Renal cortex interstitium (tissue), 11 donors: ENCODE data around the gene DNAJC28. TPM values are rescaled to one million over a fixed set of nuclear protein-coding genes. Genes with fewer than 3 reads are reported as not detected.
"Not testable (repeated sequence)": the region's sequence is repeated elsewhere in the genome, so short reads cannot be mapped to it uniquely, and the experiment has no call there.

Source experiments
- DNase-seq, 11 donors: peaks; one replicate each; pipeline ENCODE4 v3.0.0-alpha.2; 2013; ENCODE audit warnings: low read depth in 9 of 11, low spot score in 4 of 11; ENCODE audit errors: extremely low read depth in 1 of 11
- polyA plus RNA-seq, 3 donors: library from polyadenylated mRNA; unstranded; fragments of 120-200 nt; gene quantifications; one replicate each; pipeline ENCODE4 v1.2.1, GENCODE V29; 2013; ENCODE audit not compliant: insufficient read length in 3 of 3

DNAJC28 gene
- polyA plus RNA-seq, 3 donors: 4.9 to 6.3 (median 5.1) TPM

DNA sequence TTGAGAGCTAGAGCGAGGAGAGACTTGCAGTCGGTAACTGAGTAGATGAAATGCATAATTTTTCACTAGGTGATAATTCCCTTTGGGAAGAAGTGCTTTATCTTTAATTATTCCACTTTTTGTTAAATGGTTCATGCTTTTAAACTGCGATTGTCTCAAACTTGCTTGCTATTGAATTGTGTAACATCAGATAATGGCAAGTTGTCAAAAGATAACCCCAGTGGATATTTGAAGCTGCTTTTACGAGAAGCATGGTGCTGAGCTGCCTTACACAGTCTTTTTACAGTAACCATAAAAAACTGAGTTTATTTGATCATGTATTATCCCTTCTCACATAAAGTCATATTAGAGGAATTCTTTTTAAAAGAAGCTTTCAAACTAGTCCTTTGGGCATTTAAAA, 41.9 kb downstream of the DNAJC28 start:
- DNase-seq: no peak

GRCh38 chr21:33446620-33447019, 44.9 kb downstream of the DNAJC28 start:
- not testable (repeated sequence) for DNase-seq

DNA sequence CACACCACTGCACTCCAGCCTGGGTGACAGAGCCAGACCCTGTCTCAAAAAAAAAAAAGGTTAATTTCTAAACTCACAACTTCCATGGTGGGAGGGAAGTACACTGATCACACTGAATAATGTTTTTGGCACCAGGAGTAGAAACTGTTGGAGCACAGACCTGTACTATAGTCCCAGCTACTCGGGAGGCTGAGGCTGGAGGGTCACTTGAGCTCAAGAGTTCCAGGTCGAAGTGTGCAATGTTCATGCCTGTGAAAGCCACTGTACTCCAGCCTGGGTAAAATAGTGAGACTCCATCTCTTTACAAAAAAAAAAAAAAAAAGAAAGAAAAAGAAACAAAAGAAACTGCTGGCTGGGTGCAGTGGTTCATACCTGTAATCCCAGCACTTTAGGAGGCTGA, 47.0 kb downstream of the DNAJC28 start:
- DNase-seq: no peak

DNA sequence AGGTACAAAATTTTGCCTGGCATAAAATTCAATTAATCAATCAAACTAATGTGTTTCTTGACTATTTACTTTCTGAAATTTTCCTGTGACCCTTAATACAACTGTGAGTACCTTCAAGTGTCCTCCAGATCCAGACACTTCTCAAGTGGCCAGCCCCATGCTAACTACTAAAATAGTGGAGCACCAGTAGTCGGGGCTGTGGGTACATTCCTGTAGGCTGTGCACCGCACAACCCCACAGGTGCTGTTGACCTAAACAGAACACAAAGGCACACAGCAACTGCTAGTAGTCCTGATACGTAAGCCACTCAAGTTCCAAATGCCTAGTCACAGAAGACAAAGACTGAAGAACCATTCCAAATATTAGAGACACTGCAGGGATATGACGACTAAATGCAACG, 48.3 kb downstream of the DNAJC28 start:
- no peak for DNase-seq

GRCh38 chr21:33441489-33442477, 49.7 kb downstream of the DNAJC28 start:
- peak in 9 of 11 donors; percentile 23 to 59 (median 46) for DNase-seq

Other genes starting within 250 kb of the DNAJC28 start
- 10 to 100 TPM; 25.7 to 29.3 (median 25.8) TPM for gene IL10RB, start 225.3 kb downstream of the DNAJC28 start, polyA plus RNA-seq
- gene IFNAR1, start 166.7 kb downstream of the DNAJC28 start, polyA plus RNA-seq: 10 to 100 TPM; 35.2 to 40.6 (median 36.2) TPM
- 10 to 100 TPM; 75.0 to 88.7 (median 77.1) TPM for gene IFNGR2, start 88.3 kb downstream of the DNAJC28 start, polyA plus RNA-seq
- gene TMEM50B, start 11.7 kb downstream of the DNAJC28 start, polyA plus RNA-seq: 10 to 100 TPM; 49.6 to 77.0 (median 52.5) TPM
- gene GART, start 50.4 kb upstream of the DNAJC28 start, polyA plus RNA-seq: 10 to 100 TPM; 70.7 to 83.8 (median 77.1) TPM
- gene SON, start 51.3 kb upstream of the DNAJC28 start, polyA plus RNA-seq: 100 to 1,000 TPM; 322 to 376 (median 360) TPM
- 10 to 100 TPM; 33.9 to 38.4 (median 36.8) TPM for gene DONSON, start 97.0 kb upstream of the DNAJC28 start, polyA plus RNA-seq
- 10 to 100 TPM; 59.2 to 74.0 (median 71.2) TPM for gene CRYZL1, start 150.0 kb upstream of the DNAJC28 start, polyA plus RNA-seq
- 10 to 100 TPM; 42.9 to 52.1 (median 47.9) TPM for gene ITSN1, start 150.8 kb upstream of the DNAJC28 start, polyA plus RNA-seq